G401 (cell line): ENCODE results near the gene BICC1. TPM values are rescaled to one million over a fixed set of nuclear protein-coding genes. Genes with fewer than 3 reads are reported as not detected.

Experiments used
- DNase-seq: peaks from one replicate; pipeline ENCODE4 v3.0.0-alpha.2; 2015; ENCODE audit warnings: low spot score
- in situ Hi-C: cut with HindIII; loops from 2 replicates; pipeline ENCODE4 v1.10.0; 2016; ENCODE audit warnings: low sequenced_read_pairs, mixed read lengths
- total RNA-seq: library from RNA; depleted of rRNA; stranded (reverse); fragments of >200 nt; shearing (Covaris generic); gene quantifications from 2 replicates; pipeline ENCODE4 v1.2.3, GENCODE V29; 2014

Gene BICC1
- total RNA-seq, 1 experiment from 2014 or later, result not detected

GRCh38 chr10:58723966-58724365 lies 211.3 kb downstream of the BICC1 start:
- in situ Hi-C loops, result no loop called here
- DNase-seq, result no peak

- DNase-seq, result no peak
- in situ Hi-C loops, result no loop called here
These were observed 212.1 kb downstream of the BICC1 start for GRCh38 chr10:58724781-58725180.

GRCh38 chr10:58725901-58726300 lies 213.2 kb downstream of the BICC1 start:
- in situ Hi-C loops, result no loop called here
- no peak for DNase-seq

DNA sequence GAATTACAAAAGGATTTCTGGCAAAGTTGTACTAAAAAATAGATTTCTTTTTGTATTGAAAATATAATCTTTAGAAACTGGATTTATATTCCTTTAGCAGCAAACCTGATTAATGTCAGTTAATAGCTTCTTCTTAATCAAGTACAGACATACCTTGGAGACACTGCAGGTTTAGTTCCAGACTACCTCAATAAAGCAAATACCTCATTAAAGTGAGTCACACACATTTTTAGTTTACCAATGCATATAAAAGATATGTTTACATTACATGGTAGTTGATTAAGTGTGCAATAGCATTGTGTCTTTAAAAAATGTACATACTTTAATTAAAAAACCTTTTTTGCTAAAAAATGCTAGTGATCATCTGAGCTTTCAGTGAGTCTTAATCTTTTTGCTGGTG lies 215.0 kb downstream of the BICC1 start:
- in situ Hi-C loops, result no loop called here
- DNase-seq, result no peak

- in situ Hi-C loops, result no loop called here
- no peak for DNase-seq
These were observed 218.6 kb downstream of the BICC1 start for GRCh38 chr10:58731276-58731675.

- DNase-seq, result no peak
- in situ Hi-C loops, result no loop called here
These were observed 220.8 kb downstream of the BICC1 start for GRCh38 chr10:58733436-58733835.

- in situ Hi-C loops, result no loop called here
- no peak for DNase-seq
These were observed 221.4 kb downstream of the BICC1 start for GRCh38 chr10:58734116-58734515.

GRCh38 chr10:58734664-58735063 lies 222.0 kb downstream of the BICC1 start:
- in situ Hi-C loops, result no loop called here

DNA sequence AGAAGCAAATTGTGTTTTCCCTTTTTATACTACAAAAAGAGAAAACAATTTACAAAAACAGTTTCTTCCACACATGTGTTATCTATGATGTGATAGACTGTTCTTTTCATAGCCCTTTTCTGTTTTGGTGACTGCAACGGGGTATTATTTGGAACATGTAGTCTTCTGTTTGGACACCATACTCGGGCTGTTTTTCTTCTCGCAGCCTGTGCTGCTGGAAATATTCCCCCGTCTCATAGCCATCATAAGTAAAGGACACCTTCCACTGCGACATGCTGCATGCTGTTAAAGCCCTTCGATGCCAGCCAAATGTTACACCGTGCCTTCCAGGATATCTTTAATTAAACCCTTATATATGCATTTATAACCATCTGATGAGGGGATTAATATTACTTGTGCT lies 222.4 kb downstream of the BICC1 start:
- in situ Hi-C loops, result no loop called here
- DNase-seq, result no peak

More at GRCh38 chr10:58734664-58735063, 222.0 kb downstream of the BICC1 start:
- no peak for DNase-seq

DNA sequence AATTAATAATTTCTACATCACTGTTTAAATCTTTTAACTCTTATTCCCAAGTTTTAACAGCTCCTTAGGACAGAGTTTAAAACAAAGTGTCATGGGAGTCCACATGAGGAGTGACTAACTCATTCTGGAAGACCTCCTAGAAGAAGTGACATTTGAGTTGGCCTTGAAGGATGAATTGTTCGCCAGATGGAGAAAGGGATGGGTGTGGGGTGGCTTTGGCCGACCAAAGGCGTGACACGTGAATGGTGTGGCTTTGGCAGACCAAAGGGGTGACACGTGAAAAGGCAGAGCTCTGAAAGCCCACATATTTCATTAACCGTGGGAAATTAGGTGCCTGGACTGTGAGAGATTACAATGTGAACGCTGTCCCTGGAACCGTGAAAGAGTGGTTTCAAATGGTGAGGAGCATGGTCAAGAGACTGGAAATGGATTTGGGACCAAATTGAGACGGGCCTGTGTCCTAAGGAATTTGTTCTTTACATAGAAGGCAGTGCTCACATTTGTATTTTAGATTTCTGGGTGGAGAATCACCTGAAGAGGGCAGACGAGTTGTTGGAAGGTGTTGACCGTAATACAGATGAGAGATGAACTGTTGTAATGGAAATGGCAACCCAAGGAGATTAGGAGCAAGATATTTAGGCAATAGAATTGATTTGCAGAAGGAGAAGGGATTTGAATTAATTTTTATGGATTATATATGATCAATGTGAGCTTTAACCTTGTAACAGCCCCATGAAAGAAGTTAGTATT lies 228.1 kb downstream of the BICC1 start:
- in situ Hi-C loops, result no loop called here

DNA sequence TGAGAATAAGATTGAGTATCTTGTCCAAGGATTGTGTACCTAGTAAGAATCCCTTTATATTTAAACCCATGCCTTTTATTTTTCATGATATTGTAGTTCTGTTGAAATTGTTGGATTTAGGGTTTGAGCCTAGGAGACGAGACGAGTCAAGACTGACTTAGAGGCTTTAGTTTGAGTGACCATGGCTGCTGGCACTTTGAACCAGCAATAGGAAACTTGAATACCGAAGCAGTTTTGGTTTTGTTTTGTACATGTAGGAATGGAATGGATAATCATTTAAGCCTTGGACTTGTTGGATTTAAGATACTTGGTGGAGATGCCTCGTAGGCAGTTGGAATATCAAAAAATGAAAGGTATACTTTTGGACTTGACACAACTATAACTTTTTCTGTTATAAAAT lies 229.0 kb downstream of the BICC1 start:
- in situ Hi-C loops, result no loop called here
- DNase-seq, result no peak

More for the DNA sequence above, 228.1 kb downstream of the BICC1 start:
- DNase-seq, result no peak

DNA sequence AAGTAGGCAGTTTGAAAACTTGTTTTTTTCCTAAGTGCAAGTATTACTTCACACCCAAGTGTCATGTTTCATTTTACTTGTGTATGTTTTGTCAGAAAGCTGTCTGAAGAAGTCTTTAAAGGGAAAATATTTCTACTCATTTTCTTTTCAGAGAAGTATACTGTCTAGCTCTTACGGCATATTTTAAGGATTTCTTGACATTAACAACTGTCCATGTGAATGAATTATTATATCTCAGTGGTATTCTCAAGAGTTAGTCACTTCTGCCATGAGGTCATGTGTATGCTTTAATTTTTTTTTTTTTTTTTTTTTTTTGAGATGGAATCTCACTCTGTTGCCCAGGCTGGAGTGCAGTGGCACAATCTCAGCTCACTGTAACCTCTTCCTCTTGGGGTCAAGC lies 229.5 kb downstream of the BICC1 start:
- in situ Hi-C loops, result no loop called here
- DNase-seq, result no peak

DNA sequence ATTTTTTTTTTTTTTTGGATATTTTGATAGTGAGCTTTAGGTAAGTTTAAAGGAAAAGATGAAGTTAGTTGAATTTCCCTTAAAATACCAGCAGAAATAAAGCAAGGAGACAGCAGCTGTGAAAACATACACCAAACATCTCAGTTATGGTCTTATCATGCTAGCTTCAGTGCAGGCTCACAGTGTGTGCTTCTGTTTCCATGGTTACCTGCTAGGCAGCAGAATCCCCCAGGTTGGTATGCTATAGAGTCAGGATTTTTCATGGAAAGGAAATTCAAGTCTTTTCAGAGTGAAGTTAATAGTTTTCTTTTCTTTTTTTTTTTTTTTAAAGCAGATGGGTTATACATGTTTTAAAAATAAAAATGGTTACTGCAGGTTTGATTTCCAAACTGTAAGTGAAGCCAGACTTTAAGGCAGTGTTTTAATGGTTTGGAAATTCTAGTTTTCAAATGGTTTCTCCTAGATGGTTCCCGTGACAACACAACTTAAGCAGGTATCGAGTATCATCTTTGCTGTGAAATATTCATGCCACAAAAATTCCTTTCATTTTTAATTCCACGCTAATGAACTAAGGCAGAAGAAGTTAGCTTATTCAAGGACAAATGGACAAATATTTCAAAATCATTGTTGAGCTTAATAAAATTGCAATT lies 230.9 kb downstream of the BICC1 start:
- in situ Hi-C loops, result no loop called here
- DNase-seq, result no peak

GRCh38 chr10:58746474-58747185 lies 234.0 kb downstream of the BICC1 start:
- DNase-seq, result no peak
- in situ Hi-C loops, result no loop called here

DNA sequence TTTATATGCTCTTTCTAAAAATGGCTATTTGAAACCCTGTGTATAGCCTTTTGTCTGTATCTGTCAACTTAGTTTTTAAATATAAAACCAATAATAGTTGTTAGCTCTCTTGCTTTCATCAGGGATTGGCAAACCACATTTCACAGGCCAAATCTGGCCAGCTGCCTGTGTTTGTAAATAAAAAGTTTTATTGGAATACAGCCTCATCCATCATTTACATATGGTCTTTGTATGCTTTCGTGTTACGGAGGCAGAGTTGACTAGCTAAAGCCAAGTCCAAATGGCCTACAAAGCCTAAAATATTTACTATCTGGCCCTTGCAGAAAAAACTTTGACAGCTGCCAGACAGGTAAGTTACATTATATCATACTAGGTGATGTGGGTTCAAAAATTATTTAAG lies 235.0 kb downstream of the BICC1 start:
- DNase-seq, result no peak
- in situ Hi-C loops, result no loop called here

DNA sequence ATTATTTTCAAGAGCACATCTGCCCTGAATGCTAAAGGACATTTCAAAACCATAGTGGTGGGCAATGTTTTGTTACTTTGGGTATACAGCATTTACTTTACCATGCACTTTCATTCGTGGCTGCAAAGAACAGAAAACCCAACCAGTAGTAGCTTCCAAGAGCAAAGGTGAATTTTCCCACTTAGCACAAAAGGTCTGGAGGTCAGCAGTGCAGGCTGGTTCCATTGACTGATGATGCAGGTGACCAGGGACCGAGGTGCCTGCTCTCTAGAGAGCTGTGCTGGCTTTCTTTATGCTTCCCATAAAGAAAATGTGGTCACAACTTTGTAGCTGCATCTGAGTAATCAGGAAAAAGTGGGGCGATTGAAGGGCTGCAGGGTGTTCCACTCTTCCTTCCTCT lies 240.0 kb downstream of the BICC1 start:
- in situ Hi-C loops, result no loop called here
- no peak for DNase-seq

DNA sequence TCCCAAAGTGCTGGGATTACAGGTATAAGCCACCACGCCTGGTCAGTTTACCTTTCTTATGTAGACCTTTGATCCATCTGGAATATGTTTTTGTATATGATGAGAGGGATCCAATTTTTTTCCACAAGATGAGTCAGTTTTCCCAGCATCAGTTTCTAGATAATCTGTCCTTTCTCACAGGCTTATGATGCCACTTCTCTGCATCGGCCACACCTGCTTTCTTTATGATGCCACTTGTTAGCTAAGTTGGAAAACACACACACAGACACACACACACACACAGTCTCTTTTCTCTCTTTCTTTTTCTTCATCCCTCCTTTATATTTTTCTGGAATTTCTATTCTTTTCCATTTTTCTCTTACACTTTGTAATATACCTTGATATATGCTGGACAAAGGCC lies 240.8 kb downstream of the BICC1 start:
- in situ Hi-C loops, result no loop called here
- no peak for DNase-seq

- DNase-seq, result no peak
- in situ Hi-C loops, result no loop called here
These were observed 242.0 kb downstream of the BICC1 start for GRCh38 chr10:58754469-58755339.

DNA sequence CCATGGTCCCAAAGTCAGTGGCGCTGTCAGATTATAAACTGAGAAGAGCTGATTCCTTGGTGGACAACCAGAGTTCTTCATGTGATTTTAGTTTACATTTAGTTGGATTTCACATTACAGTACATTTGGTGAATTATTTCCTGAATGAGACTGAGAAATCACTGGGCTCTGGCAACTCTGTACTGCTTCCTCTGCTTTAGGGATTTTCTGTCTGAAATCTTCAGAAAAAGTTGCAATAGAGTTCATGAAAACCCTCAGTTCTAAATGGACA lies 242.6 kb downstream of the BICC1 start:
- no peak for DNase-seq
- in situ Hi-C loops, result no loop called here

GRCh38 chr10:58755677-58756076 lies 243.0 kb downstream of the BICC1 start:
- in situ Hi-C loops, result no loop called here
- DNase-seq, result no peak
